Stimulated activated memory B cell treated with anti-CD40 and anti-IgM and Interleukin-4, amounts not matched to agents 10 μg/mL and 1 μg/mL and 100 μg/mL, for 72 hours (primary cell): Measurements from ENCODE around the gene TIMM17A.
"Not testable (repeated sequence)": the region's sequence is repeated elsewhere in the genome, so short reads cannot be mapped to it uniquely, and the experiment has no call there.

Experiments used
- ATAC-seq: fragments of 150-1000 bp; cut with Tn5 transposase; 2 replicates; pipeline ENCODE4 v1.10.0; 2021
- H3K27ac Mint-ChIP-seq: one replicate; pipeline ENCODE4 v1.8.0; 2022; ENCODE audit warnings: mild to moderate bottlenecking, mixed read lengths
- H3K27me3 Mint-ChIP-seq: one replicate; pipeline ENCODE4 v1.8.0; 2022; ENCODE audit warnings: mixed read lengths
- H3K36me3 Mint-ChIP-seq: one replicate; pipeline ENCODE4 v1.8.0; 2022; ENCODE audit warnings: mixed read lengths
- H3K4me1 Mint-ChIP-seq: one replicate; pipeline ENCODE4 v1.8.0; 2022; ENCODE audit warnings: mixed read lengths
- H3K4me3 Mint-ChIP-seq: one replicate; pipeline ENCODE4 v1.8.0; 2022; ENCODE audit warnings: mild to moderate bottlenecking, moderate library complexity, mixed read lengths
- H3K9me3 Mint-ChIP-seq: one replicate; pipeline ENCODE4 v1.8.0; 2022; ENCODE audit warnings: mixed read lengths

The TIMM17A gene

GRCh38 chr1:201949491-201949890 is 5.8 kb upstream of the TIMM17A start:
- no peaks in the 10 kb centered on the region for H3K9me3 Mint-ChIP-seq
- peaks cover 18% of the 10 kb centered on the region for H3K4me1 Mint-ChIP-seq
- H3K27me3 Mint-ChIP-seq: peaks cover 36% of the 10 kb centered on the region
- no peak overlapping the region for H3K27ac Mint-ChIP-seq
- ATAC-seq: no peak
- no peaks in the 10 kb centered on the region for H3K36me3 Mint-ChIP-seq
- no peak overlapping the region for H3K4me3 Mint-ChIP-seq

- peak overlapping the region; percentile 99 for H3K27ac Mint-ChIP-seq
- peaks cover 16% of the 10 kb centered on the region for H3K36me3 Mint-ChIP-seq
These were observed 867 bp upstream of the TIMM17A start for GRCh38 chr1:201954263-201955008.

GRCh38 chr1:201955729-201956143 is 433 bp downstream of the TIMM17A start:
- no peaks in the 10 kb centered on the region for H3K27me3 Mint-ChIP-seq
- peak; percentile 68 for ATAC-seq
- H3K9me3 Mint-ChIP-seq: no peaks in the 10 kb centered on the region
- H3K27ac Mint-ChIP-seq: peak overlapping the region; percentile 99
- H3K4me3 Mint-ChIP-seq: peak overlapping the region; percentile 99
- H3K36me3 Mint-ChIP-seq: peaks cover 23% of the 10 kb centered on the region
- peaks cover 17% of the 10 kb centered on the region for H3K4me1 Mint-ChIP-seq

More at GRCh38 chr1:201954263-201955008, 867 bp upstream of the TIMM17A start:
- peak; percentile 11 for ATAC-seq
- H3K4me1 Mint-ChIP-seq: peaks cover 17% of the 10 kb centered on the region
- H3K4me3 Mint-ChIP-seq: peak overlapping the region; percentile 99
- no peaks in the 10 kb centered on the region for H3K9me3 Mint-ChIP-seq
- no peaks in the 10 kb centered on the region for H3K27me3 Mint-ChIP-seq

- Mint-ChIP-seq H3K27ac (no peak overlapping the region), H3K36me3 (peaks cover 36% of the 10 kb centered on the region), H3K4me1 (peaks cover 17% of the 10 kb centered on the region), H3K9me3 (no peaks in the 10 kb centered on the region), H3K27me3 (no peaks in the 10 kb centered on the region), H3K4me3 (no peak overlapping the region)
- ATAC-seq: no peak
These were observed 3.0 kb downstream of the TIMM17A start for GRCh38 chr1:201958348-201958747.

GRCh38 chr1:201962382-201962781 is 7.1 kb downstream of the TIMM17A start:
- not testable (repeated sequence) for H3K9me3 Mint-ChIP-seq, H3K27ac Mint-ChIP-seq, ATAC-seq, H3K4me3 Mint-ChIP-seq, H3K4me1 Mint-ChIP-seq, H3K27me3 Mint-ChIP-seq
- peaks cover 46% of the 10 kb centered on the region for H3K36me3 Mint-ChIP-seq

DNA sequence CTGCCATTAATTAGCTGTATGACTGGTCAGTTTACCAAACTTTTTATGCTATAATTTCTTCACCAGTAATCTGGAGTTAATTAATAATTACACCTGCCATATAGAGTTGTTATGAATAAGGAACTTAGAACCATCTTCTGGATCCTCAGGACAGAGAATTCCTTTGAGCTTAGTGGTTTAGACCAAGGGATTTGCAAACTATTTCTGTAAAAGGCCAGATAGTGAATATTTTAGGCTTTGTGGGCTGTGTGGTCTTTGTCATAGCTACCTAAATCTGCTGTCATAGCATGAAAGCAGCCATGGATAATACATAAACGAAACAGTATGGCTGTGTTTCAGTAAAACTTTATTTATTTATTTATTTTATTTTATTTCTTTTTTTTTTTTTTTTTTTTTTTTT is 9.0 kb downstream of the TIMM17A start:
- Mint-ChIP-seq H3K27ac (no peak overlapping the region), H3K9me3 (no peaks in the 10 kb centered on the region), H3K27me3 (no peaks in the 10 kb centered on the region), H3K4me3 (no peak overlapping the region), H3K4me1 (no peaks in the 10 kb centered on the region), H3K36me3 (peaks cover 42% of the 10 kb centered on the region)
- no peak for ATAC-seq

- Mint-ChIP-seq H3K9me3 (no peaks in the 10 kb centered on the region), H3K27me3 (no peaks in the 10 kb centered on the region), H3K27ac (peak overlapping the region; percentile 57), H3K4me3 (no peak overlapping the region), H3K36me3 (peaks cover 48% of the 10 kb centered on the region), H3K4me1 (no peaks in the 10 kb centered on the region)
- ATAC-seq: no peak
These were observed 10.9 kb downstream of the TIMM17A start for GRCh38 chr1:201966171-201966570.

DNA sequence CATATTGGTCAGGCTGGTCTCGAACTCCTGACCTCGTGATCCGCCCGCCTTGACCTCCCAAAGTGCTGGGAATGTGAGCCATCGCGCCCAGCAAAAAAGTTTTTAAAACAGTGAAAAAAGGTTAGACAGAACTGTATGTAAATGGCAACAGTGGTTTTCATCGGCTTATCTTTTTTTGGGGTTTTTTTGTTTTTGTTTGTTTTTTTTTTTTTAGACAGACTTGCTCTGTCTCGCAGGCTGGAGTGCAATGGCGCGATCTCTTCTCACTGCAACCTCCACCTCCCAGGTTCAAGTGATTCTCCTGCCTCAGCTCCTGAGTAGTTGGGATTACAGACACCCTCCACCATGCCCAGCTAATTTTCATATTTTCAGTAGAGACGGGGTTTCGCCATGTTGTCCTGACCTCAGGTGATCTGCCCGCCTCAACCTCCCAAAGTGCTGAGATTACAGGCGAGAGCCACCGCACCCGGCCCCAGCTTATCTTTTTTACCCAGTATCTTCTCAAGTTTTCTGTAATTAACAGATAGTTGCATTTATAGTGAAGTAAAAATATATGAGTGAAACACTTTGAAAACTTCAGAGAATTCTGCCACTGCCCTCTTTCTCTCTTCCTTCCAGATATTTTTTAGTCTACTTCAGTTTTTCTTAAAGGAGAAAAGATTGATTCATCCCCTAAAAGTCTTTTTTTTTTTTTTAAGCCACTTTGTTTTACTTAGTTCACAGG is 13.1 kb downstream of the TIMM17A start:
- Mint-ChIP-seq H3K27me3 (no peaks in the 10 kb centered on the region), H3K36me3 (peaks cover 36% of the 10 kb centered on the region)

GRCh38 chr1:201970334-201971159 is 15.2 kb downstream of the TIMM17A start:
- no peaks in the 10 kb centered on the region for H3K9me3 Mint-ChIP-seq
- no peak overlapping the region for H3K27ac Mint-ChIP-seq
- no peak overlapping the region for H3K4me3 Mint-ChIP-seq
- no peaks in the 10 kb centered on the region for H3K27me3 Mint-ChIP-seq
- H3K4me1 Mint-ChIP-seq: peaks cover 7% of the 10 kb centered on the region
- no peak for ATAC-seq
- H3K36me3 Mint-ChIP-seq: peaks cover 33% of the 10 kb centered on the region

More for the DNA sequence above, 13.1 kb downstream of the TIMM17A start:
- Mint-ChIP-seq H3K4me1 (peaks cover 7% of the 10 kb centered on the region), H3K9me3 (no peaks in the 10 kb centered on the region), H3K27ac (no peak overlapping the region), H3K4me3 (no peak overlapping the region)
- ATAC-seq: no peak

GRCh38 chr1:201982082-201982622 is 26.8 kb downstream of the TIMM17A start:
- H3K9me3 Mint-ChIP-seq: no peaks in the 10 kb centered on the region
- ATAC-seq: peak; percentile 90
- no peaks in the 10 kb centered on the region for H3K36me3 Mint-ChIP-seq
- peaks cover 24% of the 10 kb centered on the region for H3K4me1 Mint-ChIP-seq
- peak overlapping the region; percentile 86 for H3K4me3 Mint-ChIP-seq
- no peaks in the 10 kb centered on the region for H3K27me3 Mint-ChIP-seq
- peak overlapping the region; percentile 71 for H3K27ac Mint-ChIP-seq

- Mint-ChIP-seq H3K4me1 (peaks cover 24% of the 10 kb centered on the region), H3K9me3 (no peaks in the 10 kb centered on the region), H3K36me3 (no peaks in the 10 kb centered on the region), H3K4me3 (peak within 1 kb of the TSS; percentile 92), H3K27me3 (no peaks in the 10 kb centered on the region), H3K27ac (peak within 1 kb of the TSS; percentile 86)
- ATAC-seq: peak; percentile 85
These were observed 27.5 kb downstream of the TIMM17A start, which contains the start of gene RNPEP for GRCh38 chr1:201982623-201983379. TSS of gene RNPEP (plus strand) at chr1:201982648. CDS start at chr1:201982667, 19 bp downstream.

GRCh38 chr1:201983380-201983805 is 28.1 kb downstream of the TIMM17A start:
- Mint-ChIP-seq H3K36me3 (no peaks in the 10 kb centered on the region), H3K4me3 (peak overlapping the region; percentile 92), H3K4me1 (peaks cover 24% of the 10 kb centered on the region), H3K9me3 (no peaks in the 10 kb centered on the region), H3K27ac (peak overlapping the region; percentile 86), H3K27me3 (no peaks in the 10 kb centered on the region)
- ATAC-seq: no peak

- Mint-ChIP-seq H3K27ac (no peak overlapping the region), H3K4me1 (peaks cover 24% of the 10 kb centered on the region), H3K4me3 (peak overlapping the region; percentile 15), H3K9me3 (no peaks in the 10 kb centered on the region), H3K36me3 (peaks cover 5% of the 10 kb centered on the region), H3K27me3 (no peaks in the 10 kb centered on the region)
- ATAC-seq: no peak
These were observed 29.1 kb downstream of the TIMM17A start for GRCh38 chr1:201984446-201984845.

DNA sequence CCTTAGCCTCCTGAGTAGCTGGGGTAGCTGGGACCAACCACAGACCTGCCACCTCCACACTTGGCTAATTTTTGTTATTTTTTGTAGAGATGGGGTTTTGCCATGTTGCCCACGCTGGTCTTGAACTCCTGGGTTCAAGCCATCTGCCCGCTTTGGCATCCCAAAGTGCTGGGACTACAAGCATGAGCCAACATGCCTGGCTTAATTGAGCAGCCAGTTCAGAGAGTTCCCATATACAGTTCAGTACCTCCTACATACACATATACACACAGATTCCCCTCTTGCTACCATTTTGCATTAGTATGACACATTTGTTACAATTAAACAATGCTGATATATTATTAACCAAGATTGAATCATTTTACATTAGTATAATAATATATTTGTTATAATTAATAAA is 30.1 kb downstream of the TIMM17A start:
- Mint-ChIP-seq H3K9me3 (no peaks in the 10 kb centered on the region), H3K27me3 (no peaks in the 10 kb centered on the region), H3K4me1 (peaks cover 24% of the 10 kb centered on the region), H3K36me3 (peaks cover 14% of the 10 kb centered on the region), H3K4me3 (no peak overlapping the region), H3K27ac (no peak overlapping the region)
- ATAC-seq: no peak
